ENCODE results near the gene LMTK3.

DNA sequence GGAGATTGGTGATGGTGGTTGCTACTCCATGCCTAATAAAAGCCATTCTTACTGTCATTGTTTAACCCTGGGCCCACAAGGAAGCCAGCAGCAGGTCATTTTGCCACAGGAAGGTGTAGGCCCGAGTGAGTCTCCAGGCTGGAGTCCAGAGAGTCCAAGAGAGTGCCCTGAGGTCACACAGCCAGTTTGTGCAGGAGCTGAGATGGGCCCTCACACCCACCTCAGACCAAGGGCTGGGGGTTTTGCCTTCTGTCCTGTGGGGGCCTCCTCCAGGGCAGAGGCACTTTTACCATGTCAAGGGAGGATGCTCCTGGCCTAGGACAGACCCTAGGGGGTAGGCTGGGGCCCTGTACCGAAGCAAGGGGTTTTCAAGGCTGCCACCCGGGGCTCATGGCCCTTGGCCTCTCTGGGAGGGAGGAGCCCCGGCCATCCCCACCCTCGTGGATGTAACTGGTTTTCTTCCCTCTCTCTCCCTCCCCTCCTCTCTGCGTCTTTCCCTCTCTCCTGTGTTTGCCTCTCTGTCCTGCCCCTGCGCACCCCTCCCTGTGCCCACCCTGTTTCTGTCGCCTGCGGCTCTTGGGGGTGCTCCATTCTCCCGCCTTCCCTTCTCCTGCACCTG is 34.5 kb downstream of the LMTK3 start:
- TF ChIP-seq EZH2phosphoT487 (IDR thresholded peaks at IDR 0.05; ENCODE audit: borderline replicate concordance, low read length) = no peak
- TF ChIP-seq, protein P1, sequence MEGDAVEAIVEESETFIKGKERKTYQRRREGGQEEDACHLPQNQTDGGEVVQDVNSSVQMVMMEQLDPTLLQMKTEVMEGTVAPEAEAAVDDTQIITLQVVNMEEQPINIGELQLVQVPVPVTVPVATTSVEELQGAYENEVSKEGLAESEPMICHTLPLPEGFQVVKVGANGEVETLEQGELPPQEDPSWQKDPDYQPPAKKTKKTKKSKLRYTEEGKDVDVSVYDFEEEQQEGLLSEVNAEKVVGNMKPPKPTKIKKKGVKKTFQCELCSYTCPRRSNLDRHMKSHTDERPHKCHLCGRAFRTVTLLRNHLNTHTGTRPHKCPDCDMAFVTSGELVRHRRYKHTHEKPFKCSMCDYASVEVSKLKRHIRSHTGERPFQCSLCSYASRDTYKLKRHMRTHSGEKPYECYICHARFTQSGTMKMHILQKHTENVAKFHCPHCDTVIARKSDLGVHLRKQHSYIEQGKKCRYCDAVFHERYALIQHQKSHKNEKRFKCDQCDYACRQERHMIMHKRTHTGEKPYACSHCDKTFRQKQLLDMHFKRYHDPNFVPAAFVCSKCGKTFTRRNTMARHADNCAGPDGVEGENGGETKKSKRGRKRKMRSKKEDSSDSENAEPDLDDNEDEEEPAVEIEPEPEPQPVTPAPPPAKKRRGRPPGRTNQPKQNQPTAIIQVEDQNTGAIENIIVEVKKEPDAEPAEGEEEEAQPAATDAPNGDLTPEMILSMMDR (IDR thresholded peaks at IDR 0.05; ENCODE audit: low read depth, low read length, poor library complexity, severe bottlenecking) = no peak
